ENCODE results near the gene PTAFR.

DNA sequence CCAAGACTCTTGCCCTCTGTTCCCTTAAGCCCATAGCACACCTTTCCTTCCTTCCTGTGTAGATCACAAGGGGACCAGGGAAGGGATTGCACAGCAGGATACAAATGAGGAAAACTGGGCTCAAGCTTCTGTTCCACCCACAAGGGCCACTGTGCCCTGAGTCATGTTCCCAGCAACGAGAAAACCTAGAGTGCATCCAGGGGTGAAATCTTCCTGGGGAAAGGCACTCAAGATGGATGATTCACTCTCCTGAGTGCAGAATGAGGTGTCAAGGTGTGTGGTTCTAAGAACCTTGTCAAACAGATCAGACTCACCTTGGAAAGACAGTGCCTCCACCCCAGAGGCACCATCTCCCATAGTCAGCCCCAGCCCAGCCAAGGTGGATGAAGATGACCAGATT, 47.3 kb downstream of the PTAFR start:
- TF ChIP-seq ZNF274 (IDR thresholded peaks at IDR 0.05; ENCODE audit: low read depth, low read length) = no peak
- no peak for TF ChIP-seq YY1 (IDR thresholded peaks at IDR 0.05; ENCODE audit: insufficient read depth, insufficient read length)
